ENCODE data around the gene SRCAP.

GRCh38 chr16:30669903-30670824 lies 28.8 kb upstream of the SRCAP start:
- TF ChIP-seq PBX3 (CRISPR knock-in tag; IDR thresholded peaks at IDR 0.05) (no peak), ZBTB48 (tag by site-specific recombination; IDR thresholded peaks at IDR 0.05) (no peak), ZNF692 (tag by site-specific recombination; IDR thresholded peaks at IDR 0.05) (no peak), ZEB2 (tag by site-specific recombination; IDR thresholded peaks at IDR 0.05) (no peak), CTCF (tag by site-specific recombination; IDR thresholded peaks at IDR 0.05) (no peak), REST (tag by site-specific recombination; IDR thresholded peaks at IDR 0.05) (no peak), EGR2 (tag by site-specific recombination; IDR thresholded peaks at IDR 0.05; ENCODE audit: low read depth) (no peak), PATZ1 (tag by site-specific recombination; IDR thresholded peaks at IDR 0.05) (no peak)

Data from HEK293 (cell line).